ENCODE data around the gene UST. TPM values are rescaled to one million over a fixed set of nuclear protein-coding genes. Genes with fewer than 3 reads are reported as not detected.
A peak's percentile ranks its signal among the peaks of the same experiment; 100 is the strongest.

Gene UST, protein sequence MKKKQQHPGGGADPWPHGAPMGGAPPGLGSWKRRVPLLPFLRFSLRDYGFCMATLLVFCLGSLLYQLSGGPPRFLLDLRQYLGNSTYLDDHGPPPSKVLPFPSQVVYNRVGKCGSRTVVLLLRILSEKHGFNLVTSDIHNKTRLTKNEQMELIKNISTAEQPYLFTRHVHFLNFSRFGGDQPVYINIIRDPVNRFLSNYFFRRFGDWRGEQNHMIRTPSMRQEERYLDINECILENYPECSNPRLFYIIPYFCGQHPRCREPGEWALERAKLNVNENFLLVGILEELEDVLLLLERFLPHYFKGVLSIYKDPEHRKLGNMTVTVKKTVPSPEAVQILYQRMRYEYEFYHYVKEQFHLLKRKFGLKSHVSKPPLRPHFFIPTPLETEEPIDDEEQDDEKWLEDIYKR
- under 0.01 TPM in 2 replicates for total RNA-seq

DNA sequence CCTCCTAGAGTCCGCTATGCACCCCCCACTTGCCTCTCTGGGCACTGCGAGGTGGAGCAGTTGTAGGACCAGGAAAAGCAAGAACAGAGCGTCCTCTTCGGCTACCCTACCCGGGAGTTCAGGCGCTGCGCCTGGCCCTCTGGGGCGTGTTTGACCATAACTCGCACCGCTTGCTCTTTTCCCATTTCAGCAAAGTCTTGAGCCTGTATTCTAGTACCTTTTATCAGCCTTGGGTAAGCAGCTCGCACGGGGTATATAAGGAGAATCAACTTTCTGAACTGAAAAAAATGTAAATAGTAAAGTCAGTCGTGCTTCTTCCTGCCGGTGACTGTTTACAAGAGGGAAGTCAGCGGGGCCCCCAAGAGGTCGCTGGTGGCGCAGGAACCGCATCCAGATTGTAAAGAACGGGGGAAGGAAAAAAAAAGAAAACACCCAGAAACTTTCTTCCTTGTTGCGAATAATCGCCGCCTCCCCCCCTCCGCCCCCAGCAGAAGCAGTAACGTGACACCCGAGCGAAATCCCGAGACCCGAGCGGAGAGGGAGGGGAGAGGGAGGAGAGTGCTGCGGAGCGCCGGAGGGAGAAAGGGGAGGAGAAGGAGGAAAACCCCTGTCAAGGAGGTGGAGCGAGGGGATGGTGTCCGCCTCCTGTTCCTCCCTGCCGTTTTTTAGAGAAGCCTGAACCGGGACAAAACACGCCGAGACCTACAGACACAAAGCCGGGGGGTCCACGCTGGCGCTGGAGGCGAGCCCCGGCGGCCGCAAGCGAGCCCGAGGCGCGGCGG, at the start of gene UST:
Gene UST, plus strand, starts transcription at position 668 of the 782 bp plus-strand sequence. CDS start 401 bp downstream, outside the sequence.
- DNase-seq (ENCODE audit: low read depth in 2 of 2): peak in 1 of 2 donors; percentile 56

DNA sequence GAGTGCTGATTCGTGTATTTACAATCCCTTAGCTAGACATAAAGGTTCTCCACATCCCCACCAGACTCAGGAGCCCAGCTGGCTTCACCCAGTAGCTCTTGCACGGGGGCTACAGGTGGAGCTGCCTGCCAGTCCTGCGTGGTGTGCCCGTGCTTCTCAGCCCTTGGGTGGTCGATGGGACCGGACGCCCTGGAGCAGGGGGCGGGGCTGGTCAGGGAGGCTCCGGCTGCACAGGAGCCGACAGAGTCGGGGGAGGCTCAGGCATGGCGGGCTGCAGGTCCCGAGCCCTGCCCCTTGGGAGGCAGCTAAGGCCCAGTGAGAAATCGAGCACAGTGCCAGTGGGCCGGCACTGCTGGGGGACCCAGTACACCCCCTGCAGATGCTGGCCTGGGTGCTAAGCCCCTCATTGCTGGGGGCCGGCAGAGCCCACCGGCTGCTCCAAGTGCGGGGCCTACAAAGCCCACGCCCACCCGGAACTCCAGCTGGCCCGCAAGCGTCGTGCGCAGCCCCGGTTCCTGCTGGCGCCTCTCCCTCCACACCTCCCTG, 48.9 kb upstream of the UST start:
- DNase-seq (ENCODE audit: low read depth in 2 of 2): no peak

DNA sequence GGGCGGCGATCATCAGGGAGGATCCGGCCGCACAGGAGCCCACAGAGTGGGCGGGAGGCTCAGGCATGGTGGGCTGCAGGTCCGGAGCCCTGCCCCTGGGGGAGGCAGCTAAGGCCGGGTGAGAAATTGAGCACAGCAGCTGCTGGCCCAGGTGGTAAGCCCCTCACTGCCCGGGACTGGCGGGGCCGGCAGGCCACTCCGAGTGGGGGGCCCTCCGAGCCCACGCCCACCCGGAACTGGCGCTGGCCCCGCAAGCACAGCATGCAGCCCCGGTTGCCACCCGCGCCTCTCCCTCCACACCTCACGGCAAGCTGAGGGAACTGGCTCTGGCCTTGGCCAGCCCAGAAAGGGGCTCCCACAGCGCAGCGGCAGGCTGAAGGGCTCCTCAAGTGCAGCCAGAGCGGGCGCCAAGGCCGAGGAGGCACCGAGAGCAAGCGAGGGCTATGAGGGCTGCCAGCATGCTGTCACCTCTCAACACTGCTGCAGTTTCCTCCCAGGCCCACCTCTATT, 48.1 kb upstream of the UST start:
- no peak for DNase-seq (ENCODE audit: low read depth in 2 of 2)

DNA sequence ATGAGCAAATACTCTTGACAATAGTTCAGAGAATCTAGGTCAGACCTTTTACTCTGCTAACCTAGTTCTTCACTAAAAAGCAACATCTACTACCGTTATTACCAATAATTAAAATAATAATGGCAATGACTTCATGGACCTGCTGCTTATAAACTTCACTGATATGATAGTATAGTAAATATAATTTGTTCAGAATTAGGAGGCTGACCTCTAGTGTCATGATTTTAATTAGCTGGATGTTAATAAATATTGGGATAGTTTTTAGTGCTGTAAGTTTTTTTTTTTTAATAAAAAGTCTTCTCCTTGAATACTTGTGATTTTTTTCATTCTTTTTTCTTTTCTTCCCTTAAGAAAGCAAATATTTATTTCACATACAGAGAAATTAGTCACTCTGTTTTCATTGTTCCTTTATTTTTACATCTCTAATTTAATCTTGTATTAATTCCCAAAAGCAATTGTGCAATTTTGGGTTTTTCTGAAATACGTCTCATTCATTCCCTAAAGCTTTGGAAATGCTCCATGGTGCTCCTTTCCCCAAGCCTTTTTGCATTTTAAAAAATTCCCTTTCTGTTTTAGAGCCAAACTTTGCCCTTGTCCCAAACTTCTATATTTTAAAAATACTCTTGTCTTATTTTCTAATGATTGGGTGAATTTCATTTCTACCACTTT, 46.6 kb upstream of the UST start:
- no peak for DNase-seq (ENCODE audit: low read depth in 2 of 2)

DNA sequence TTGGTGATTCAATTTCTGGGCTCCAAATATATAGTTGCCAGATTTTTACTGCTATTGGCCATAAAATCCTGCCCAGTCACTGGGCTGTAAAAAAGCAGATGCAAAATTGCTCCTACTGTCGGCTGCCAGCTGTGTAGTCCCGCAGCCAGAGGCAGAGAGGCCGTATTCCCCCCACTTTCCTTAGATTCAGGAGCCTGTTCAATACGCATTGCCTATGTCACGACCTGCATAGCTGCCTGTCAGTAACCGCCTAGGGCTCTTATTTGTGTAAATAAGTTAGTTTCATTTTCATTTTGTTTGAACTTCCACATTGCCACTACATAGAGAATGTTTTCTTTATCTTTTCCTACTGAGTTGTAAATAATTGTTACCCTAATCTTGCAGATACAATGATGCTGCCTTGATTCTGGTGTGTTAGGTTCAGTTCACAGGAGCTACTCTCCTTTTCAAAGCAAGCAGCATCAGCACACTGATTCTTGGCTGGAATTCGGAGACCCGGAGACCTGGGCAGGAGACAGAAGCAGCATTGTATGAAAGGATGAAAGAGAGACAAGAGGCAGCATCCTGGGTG, 46.0 kb upstream of the UST start:
- no peak for DNase-seq (ENCODE audit: low read depth in 2 of 2)

DNA sequence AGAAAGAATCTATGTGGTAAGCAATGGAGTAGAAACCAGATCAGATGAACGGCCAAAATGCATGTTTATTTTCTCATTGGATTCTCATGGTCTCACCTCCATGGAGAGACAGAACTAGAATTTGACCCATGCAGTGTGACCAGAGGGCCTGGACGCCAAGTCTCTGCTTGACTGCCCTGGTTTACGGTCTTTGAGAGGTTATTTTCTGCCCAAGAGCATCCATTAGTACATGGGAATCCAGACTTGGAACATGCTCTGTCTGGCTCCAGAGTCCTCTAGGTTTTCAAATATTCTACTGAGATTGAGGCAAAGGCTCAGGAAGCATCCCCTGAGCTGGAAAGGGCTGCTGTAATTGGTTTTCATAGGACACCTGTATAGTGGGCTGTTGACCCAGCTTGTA, 45.5 kb upstream of the UST start:
- no peak for DNase-seq (ENCODE audit: low read depth in 2 of 2)

DNA sequence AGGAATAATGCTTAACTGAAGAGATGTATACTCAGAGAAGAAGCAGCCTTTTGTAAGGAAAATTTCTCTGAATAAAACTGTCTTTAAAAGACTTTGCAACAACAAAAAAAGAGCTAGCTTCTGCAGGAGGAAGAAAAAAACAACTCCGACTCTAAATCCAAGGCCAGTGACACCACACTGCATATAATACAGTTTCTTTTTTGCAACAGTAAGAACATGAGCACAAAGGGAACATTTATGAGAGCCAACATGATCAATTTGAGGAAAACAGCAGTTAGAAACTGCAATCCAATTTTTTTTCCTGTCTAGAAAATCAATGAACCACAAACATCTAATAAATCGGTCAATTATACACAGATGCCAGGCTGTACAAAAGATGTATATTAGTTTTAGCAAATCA, 42.9 kb upstream of the UST start:
- no peak for DNase-seq (ENCODE audit: low read depth in 2 of 2)

DNA sequence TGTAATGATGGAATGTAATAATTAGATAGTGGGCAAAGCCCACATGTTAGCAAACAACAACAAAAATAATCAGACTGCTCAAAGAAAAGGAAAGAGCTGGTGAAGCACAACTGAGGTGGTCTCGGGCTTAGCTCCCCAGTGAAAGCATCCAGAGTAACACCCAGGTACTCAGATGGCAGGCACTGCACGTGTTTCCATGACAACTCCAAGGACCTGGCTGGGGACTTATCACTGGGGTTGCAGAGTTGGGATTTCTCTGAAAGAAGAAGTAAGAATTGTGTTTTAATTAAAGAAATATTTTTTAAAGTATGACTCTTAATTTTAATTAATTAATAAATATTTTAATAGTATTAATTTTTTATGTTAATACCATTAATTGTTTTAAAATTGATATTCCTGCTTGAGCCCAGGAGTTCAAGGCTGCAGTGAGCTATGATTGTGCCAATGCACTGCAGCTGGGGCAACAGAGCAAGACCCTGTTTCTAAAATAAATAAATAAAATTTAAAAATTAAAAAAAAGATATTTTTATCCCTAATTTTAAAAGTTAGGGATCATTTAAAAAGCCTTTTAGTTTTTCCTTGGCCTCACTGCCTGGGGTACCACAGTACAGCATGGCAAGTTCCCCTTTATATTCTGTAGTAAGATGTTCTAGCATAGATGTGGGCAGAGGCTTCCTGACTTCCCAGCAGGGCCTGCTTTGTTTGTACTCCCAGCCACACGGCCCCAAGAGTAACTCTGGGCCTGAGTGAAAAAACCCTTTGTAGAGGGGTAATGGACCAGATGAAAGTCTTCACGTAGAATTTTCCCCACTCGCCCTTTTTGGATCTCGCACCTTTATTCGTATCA, 42.2 kb upstream of the UST start:
- DNase-seq (ENCODE audit: low read depth in 2 of 2): no peak

DNA sequence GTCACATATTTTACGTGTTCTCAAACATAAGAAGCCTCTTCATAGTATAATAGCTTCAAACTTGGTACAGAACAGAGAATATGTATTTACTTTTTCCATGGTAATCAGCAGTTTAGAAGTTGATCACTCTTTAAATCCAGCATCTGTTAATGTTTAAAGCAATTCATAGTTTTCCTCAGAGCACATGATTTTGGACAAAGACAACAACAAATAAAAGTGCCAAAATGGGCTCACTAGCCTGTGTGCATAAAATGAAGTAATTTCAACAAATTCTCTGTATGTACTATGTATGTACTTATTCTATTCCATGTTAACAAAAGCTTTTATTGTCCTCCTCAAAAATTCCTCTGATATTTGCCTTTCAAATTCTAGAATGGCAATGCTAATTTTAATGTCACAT, 38.1 kb upstream of the UST start:
- no peak for DNase-seq (ENCODE audit: low read depth in 2 of 2)

DNA sequence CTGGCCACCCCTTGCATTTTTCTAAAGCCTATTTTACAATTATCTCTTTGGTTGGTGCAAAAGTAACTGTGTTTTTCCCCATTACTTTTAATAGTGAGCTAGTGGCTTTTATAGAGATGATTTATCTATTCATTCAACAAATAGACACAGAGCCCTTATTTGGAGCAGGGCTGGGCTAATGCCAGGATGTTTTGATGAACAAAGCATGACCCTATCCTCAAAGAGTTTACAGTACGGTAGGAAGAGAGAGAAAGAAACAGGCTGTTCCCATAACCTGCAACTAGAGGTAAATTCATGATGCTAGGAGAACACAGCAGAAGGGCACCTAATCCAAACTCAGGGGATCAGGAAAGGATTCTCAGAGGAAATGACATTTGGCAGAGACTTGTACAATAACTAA, 37.3 kb upstream of the UST start:
- no peak for DNase-seq (ENCODE audit: low read depth in 2 of 2)

DNA sequence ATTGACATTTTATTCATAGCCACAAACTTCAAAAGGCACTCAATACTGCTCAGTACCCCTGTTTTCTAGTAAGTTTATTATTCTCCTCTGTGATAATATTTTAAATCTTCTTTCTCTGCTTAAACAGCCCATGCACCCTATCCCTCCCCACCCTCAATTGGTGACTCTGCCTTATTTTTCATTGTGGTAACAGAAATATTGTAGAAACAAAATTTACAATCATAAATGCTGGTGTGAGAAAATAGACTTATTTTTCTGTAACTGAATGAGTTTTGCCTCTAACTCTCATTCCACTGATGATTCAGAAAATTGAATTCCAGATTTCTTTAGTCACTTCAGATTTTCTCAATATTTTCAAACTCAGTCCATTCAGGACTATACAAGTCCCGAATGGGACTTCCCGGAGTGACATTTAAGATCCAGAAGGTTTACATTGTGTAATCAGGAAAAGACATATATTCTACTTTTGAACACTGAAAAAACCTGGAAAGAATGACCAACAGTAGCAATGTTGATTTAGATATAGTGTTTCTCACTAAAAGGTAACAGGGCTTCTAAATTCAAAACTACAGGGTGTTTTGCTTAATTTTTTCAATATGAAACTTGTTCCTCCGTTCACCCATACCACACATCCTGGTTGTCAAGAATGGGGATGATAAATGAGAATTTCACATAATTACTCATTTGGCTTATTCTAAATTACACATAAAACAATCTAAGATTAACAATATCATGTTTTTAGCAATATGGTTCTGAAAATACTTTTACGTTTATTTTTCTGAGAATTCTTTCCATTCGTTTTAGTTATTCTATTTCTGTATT, 34.8 kb upstream of the UST start:
- DNase-seq (ENCODE audit: low read depth in 2 of 2): no peak

DNA sequence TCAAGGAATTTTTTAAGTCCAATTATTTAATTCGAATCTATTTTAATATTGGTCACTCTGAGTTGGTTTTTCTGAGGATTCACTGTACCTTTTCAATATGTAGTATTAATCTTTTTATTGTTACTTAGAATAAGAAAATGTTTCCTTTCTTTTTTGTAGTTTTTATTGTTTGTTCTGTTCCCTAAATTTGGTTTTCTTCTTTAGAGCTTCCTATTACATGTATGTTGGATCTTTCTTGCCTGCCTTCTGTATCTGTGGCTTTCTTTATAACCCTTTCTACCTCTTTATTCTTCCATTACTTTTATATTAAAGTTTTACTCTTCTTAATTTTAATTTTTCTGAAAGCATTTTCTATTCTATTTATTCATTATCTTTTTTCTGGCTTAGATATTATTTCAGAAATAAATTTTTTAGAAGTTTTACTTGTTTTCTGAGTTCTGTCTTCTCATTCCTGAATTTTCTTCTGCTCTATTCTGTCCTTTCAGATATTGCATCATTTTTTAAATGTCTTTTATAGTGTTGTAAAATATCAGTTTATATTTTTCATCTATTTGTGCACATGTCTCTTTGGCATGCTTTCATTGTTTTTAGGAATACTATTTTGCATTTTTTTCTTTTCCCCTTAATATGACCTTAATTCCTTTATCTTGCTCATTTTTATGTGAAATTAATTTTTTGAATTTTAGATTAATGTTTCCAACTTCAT, 33.6 kb upstream of the UST start:
- no peak for DNase-seq (ENCODE audit: low read depth in 2 of 2)

DNA sequence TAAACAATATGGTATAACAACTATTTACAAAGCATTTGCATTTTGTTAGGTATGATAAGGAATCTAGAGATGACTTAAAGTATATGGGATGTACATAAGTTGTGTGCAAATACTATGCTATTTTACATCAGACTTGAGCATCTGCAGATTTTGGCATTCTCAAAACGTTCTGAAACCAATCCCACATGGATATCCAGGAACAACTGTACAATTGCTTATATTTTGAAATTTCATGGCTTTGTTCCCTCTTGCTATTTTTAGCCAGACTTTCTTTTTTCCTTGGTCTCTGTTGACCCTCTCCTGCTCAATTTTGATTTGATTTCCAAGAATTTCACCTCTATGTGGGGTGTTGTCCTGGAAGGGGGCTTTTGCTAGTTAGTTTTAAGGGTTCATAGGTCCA, 32.9 kb upstream of the UST start:
- no peak for DNase-seq (ENCODE audit: low read depth in 2 of 2)

DNA sequence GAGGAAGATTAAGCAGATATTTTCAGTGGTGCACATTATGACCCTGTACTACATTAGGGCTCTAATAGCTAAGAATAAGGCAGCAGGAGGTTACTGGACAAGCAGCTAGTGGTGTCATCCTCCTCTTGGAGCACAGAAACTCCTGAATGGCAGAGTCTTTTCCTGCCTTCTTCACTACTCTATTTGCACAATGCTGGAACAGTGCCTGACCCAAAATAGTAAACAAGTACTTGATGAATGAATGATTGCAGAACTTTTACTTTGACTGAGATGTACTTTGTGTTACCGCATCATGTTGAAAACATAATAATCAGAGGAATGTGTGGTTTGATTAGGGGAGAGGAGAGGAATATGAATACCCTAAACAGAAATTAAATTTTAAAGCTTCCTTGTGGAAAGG, 30.0 kb upstream of the UST start:
- DNase-seq (ENCODE audit: low read depth in 2 of 2): no peak

DNA sequence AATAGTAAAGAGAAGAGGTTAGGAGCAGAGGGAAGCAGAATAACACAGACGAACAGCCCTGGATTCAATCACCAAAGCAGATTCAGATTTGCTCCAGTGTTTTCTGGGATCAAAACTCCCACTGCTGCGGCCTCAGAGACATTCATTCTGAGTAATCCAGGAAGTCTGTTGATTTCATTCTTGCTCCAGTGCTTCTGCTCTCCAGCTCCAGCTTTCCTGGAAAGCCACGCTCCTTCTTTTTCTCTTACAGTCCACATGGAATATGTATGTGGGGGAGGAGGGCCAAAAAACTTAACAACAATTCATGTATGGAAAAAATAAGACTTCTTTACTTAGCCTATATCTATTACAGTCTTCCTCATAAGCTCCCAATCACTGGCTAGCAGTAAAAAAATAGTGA, 26.4 kb upstream of the UST start:
- DNase-seq (ENCODE audit: low read depth in 2 of 2): no peak

DNA sequence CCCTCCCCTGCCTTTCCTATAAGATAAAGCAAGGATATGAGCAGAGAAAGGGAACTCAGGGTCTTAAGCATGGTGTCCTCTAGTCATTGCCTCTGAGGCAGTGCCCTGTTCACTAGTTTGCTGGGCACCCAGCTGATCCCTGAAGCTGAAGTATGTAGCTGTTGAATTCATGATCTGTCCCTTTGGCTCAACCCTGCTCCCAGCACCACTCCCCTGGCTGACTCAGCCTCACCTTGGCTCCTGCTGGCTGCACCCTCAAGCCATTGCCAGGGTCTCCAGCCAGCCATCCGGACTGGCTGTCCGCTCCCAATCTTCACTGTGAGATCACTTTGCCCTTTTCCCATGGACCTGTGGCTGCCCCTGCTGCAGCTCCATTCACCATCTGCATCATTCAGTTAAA, 25.9 kb upstream of the UST start:
- DNase-seq (ENCODE audit: low read depth in 2 of 2): no peak

DNA sequence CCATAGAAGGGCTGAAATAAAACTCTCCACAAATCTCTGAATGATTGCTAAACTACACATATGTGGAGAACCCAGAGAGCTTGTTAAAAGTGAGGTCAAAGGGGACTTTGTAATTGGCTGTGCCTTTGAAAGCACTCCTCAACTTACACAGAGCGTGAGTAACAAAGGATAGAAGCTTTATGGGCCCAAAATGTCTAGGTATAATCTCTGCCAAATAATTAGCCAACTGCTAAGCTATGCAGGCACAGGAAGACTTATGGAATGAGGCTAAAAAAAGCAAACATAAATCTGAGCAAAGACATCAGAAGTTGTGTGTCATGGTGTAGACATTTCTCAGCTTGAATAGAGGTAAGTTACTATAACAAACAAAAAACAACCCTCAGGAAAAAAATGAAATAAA, 23.3 kb upstream of the UST start:
- DNase-seq (ENCODE audit: low read depth in 2 of 2): no peak

DNA sequence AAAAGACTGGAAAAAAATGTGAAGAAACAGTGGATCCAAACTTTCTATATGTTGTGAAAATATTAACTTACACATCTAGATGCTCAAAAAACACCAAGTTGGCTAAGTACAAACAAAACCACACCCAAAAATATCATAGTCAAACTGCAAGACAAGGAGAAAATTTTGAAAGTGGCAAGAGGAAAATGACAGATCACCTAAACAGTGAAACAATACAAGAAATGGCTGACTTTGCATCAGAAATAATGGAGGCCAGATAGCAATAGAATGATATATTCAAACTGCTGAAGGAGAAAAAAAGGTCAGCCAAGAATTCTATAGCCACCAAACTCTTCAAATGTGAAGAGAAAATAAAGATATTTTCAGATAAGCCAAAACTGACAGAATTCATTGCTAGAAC, 22.4 kb upstream of the UST start:
- DNase-seq (ENCODE audit: low read depth in 2 of 2): no peak

DNA sequence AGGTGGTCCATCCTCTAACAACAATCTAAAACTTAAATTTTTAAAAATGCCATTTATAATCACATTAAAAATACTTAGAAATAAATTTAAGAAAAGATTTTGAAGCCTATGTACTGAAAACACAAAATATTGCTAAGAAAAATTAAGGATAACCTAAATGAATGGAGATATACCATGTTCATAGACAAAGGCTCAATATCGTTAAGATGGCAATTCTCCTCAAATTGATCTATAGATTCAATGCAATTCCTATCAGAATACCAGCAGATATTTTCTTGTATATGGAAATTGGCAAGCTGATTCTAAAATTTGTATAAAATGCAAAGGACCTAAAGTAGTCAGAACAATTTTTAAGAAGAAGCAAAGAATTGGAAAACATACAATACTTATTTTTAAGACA, 19.7 kb upstream of the UST start:
- DNase-seq (ENCODE audit: low read depth in 2 of 2): no peak
